ENCODE measurements around the gene TLK2.
"Not testable (repeated sequence)": the region's sequence is repeated elsewhere in the genome, so short reads cannot be mapped to it uniquely, and the experiment has no call there.

GRCh38 chr17:62498796-62499195 is 20.2 kb downstream of the TLK2 start:
- TF ChIP-seq CTCF (IDR thresholded peaks at IDR 0.05; ENCODE audit: low read depth, low read length); POLR2A (IDR thresholded peaks at IDR 0.05; ENCODE audit: extremely low read depth, insufficient read length); MAX (IDR thresholded peaks at IDR 0.05; ENCODE audit: low read depth, low read length): not testable (repeated sequence)

All from NB4 (cell line).